Measurements from ENCODE around the gene PGGT1B. TPM values are rescaled to one million over a fixed set of nuclear protein-coding genes. Genes with fewer than 3 reads are reported as not detected.

PGGT1B gene
- total RNA-seq (2021), result 56.4 and 59.7 TPM in 2 replicates
- long read RNA-seq, full-length matches to known transcripts, result 109 of 155 reads
- long read RNA-seq, partial matches to known transcripts, result 9 of 155 reads
- long read RNA-seq, other reads (novel, unspliced or antisense), result 37 of 155 reads

- no peaks in the 10 kb centered on the region for H3K4me1 ChIP-seq (ENCODE audit: insufficient read depth, low read length)
- H3K79me2 ChIP-seq (ENCODE audit: insufficient read depth, low read length), result peaks cover 12% of the 10 kb centered on the region; the same call in 1 of the 2 replicates
- DNase-seq, result peak; percentile 83
- H4K5ac ChIP-seq (ENCODE audit: insufficient read length, low read depth, low read length), result no peak within 1 kb of the TSS
- no peak within 1 kb of the TSS for H3T11ph ChIP-seq (ENCODE audit: low read length)
- TF ChIP-seq CTCF (conservative IDR thresholded peaks at IDR 0.05), result no peak
- H3K18ac ChIP-seq (ENCODE audit: insufficient read length, low read depth, low read length), result peak within 1 kb of the TSS; percentile 73
- no peaks in the 10 kb centered on the region for H3K9me3 ChIP-seq (ENCODE audit: control insufficient read depth, low read depth, low read length)
- no peak within 1 kb of the TSS for H2AK5ac ChIP-seq (ENCODE audit: insufficient read length, low read length)
- Mint-ChIP-seq H3K27me3 (ENCODE audit: low read depth) (no peaks in the 10 kb centered on the region; the same call in 1 of the 2 replicates), H3K27ac (peak within 1 kb of the TSS; percentile 94 to 97 (median 95)), H3K9me3 (no peaks in the 10 kb centered on the region), H3K4me3 (peak within 1 kb of the TSS; percentile 88 to 89), H3K4me1 (peaks cover 11 to 19% of the 10 kb centered on the region in 2 experiments), H3K36me3 (ENCODE audit: insufficient read depth in 1 of 3, low read depth in 3 of 3) (peaks cover 1 to 13% (median 6%) of the 10 kb centered on the region in 3 experiments; a peak in 4 of 7 replicates)
- H2BK5ac ChIP-seq (ENCODE audit: insufficient read length, low read length), result no peak within 1 kb of the TSS
- H3K4me2 ChIP-seq (ENCODE audit: insufficient read depth, insufficient read length, low read length), result peak within 1 kb of the TSS; percentile 94
- no peak within 1 kb of the TSS for H2BK15ac ChIP-seq (ENCODE audit: low read depth, low read length)
- H2BK120ac ChIP-seq (ENCODE audit: low read depth, low read length, poor library complexity, severe bottlenecking), result no peak within 1 kb of the TSS
- H3K23ac ChIP-seq (ENCODE audit: insufficient read length, low read depth, low read length), result no peak within 1 kb of the TSS
- no peak within 1 kb of the TSS for H4K91ac ChIP-seq (ENCODE audit: insufficient read length, low read depth, low read length)
- H3K4ac ChIP-seq (ENCODE audit: low read depth, low read length), result no peak within 1 kb of the TSS
- no peak within 1 kb of the TSS for H3K56ac ChIP-seq (ENCODE audit: insufficient read length, low read depth, low read length)
- H4K20me1 ChIP-seq (ENCODE audit: control insufficient read depth, insufficient read depth, insufficient read length), result no peaks in the 10 kb centered on the region
- no peaks in the 10 kb centered on the region for H3K79me1 ChIP-seq (ENCODE audit: insufficient read depth, low read depth, low read length, poor library complexity, severe bottlenecking)
- H2BK12ac ChIP-seq (ENCODE audit: insufficient read length, low read depth, low read length), result no peak within 1 kb of the TSS
- no peak within 1 kb of the TSS for H2BK20ac ChIP-seq (ENCODE audit: low read depth, low read length, poor library complexity, severe bottlenecking)
- peak within 1 kb of the TSS; percentile 77 for H3K9ac ChIP-seq (ENCODE audit: extremely low read depth, insufficient read length, low read length)
- H3K14ac ChIP-seq (ENCODE audit: insufficient read depth, low read length), result peak within 1 kb of the TSS; percentile 82; the same call in 1 of the 2 replicates
- no peak within 1 kb of the TSS for H4K8ac ChIP-seq (replicated peaks; ENCODE audit: insufficient read length, low read depth, low read length)
- H2AFZ ChIP-seq (ENCODE audit: low read length), result peak within 1 kb of the TSS; percentile 0
- H3K27me3 ChIP-seq (ENCODE audit: insufficient read depth, low read length), result no peaks in the 10 kb centered on the region
- H3K23me2 ChIP-seq (ENCODE audit: insufficient read length, low read depth, low read length, poor library complexity, severe bottlenecking), result peaks cover 7% of the 10 kb centered on the region
- no CpG with 5 or more reads among the region's 50 CpGs for WGBS (ENCODE audit: extremely low coverage, insufficient read length, low lambda C conversion rate)
- H3K27ac ChIP-seq (ENCODE audit: insufficient read length, low read depth, low read length), result peak within 1 kb of the TSS; percentile 21
These were observed at the start of gene PGGT1B for GRCh38 chr5:115262321-115263077. Gene PGGT1B, minus strand, starts transcription at chr5:115262877. Its CDS starts 26 bp downstream, at chr5:115262851.
